ENCODE results near the gene ARHGAP31.
A peak's percentile ranks its signal among the peaks of the same experiment; 100 is the strongest.

Gene ARHGAP31

DNA sequence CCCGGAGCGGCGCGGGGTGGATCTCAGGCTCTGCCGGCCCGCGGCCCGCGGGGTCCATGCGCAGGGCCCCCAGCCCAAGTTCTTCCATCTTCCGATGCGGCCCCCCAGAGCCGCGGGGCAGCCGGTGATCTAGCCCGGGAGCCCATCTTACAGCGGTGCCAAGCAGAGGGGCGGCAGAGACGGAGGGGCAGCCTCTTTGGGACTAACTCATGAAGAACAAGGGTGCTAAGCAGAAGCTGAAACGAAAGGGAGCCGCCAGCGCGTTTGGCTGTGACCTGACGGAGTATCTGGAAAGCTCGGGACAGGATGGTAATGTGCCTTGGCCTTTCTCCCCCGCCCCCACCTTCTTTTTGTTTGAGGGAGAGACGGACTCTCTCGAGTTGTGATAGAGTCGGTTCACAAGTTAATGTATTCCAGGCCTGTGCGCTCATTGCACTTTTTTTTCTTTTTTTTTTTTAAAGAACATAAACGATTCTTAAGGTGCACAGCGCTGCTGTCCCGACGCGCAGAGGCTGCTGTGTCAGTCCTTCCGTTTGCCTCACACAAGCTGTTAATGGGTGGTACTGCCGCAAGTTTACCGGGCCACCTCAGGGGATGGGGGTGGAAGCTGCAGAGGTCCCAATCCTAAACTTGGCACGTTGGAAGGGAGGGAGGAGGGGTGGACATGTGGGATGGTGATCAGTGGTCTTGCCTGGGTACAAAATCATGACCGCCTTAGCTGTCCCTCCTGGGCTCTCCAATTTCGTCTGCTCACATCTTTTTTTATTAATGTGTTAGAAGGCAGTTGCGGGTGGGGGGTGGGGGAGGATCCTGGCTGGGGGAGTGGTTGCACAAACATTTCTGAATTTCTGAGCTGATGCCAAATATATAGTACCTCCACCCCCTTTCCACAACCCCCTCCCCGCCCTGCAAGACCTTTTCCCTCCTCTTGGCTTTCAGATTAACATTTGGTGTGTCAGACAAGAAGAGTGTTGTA lies 801 bp downstream of the ARHGAP31 start:
- H3K27me3 ChIP-seq (ENCODE audit: control insufficient read depth in 1 of 2, insufficient read depth in 2 of 2, low read length in 2 of 2), result no peaks in the 10 kb centered on the region
- peak overlapping the region; percentile 84 to 89 for H3K9ac ChIP-seq (ENCODE audit: low read length in 2 of 2)
- no peaks in the 10 kb centered on the region for H3K36me3 ChIP-seq (ENCODE audit: control insufficient read depth in 2 of 2, insufficient read depth in 2 of 2, low read length in 2 of 2)
- no peaks in the 10 kb centered on the region for H3K9me3 ChIP-seq (ENCODE audit: control insufficient read depth in 2 of 2, low read length in 2 of 2)
- peaks cover 19% of the 10 kb centered on the region for H3K4me1 ChIP-seq (ENCODE audit: control insufficient read depth, insufficient read depth, low read length)
- peak overlapping the region; percentile 70 to 90 for H3K4me3 ChIP-seq (ENCODE audit: low read length in 2 of 2)
- H3K27ac ChIP-seq (ENCODE audit: low read length), result peak overlapping the region; percentile 87

DNA sequence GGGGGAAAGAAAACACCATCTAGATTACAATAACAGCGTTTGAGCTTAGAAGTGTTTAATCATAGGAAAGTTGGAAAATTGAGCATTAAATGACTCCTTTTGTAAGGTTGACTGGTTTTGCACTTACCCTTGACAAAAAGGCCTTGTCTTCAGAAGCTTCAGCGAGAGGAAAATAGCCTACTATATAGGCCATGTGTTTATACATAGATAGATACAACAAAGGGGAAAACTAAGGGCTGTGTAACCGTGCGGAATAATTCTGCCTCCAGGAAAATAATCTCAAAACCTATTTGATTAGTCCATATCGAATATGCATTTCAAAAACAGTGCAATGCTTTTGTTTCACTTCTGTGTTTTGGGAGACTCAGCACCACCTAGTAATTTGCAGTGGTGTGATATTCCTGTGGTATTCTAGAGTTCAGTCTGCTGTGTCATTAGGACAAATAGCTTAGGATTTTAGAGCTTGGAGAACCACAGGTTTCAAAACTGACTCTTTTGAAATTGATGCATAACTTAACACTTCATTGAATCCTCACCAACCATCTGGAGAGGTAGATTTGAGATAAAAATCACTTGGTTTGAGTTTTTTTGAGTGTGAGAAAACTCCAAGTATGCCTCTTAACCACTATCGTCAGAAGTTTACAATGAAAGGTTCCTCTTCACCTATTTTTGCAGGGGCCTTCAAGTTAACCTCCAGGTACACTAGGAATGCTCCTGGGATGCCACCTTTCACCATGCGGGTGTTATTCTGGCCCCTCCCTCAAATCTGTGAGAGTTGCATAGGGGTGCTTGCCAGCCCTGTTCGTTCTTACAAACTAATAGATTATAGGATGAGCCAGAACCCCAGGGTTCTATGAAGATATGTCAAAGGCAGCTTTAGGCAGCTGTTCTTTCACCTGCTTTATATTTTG lies 1.9 kb downstream of the ARHGAP31 start:
- Histone ChIP-seq H3K4me3 (ENCODE audit: low read length in 2 of 2) (peak overlapping the region; percentile 70 to 90), H3K27me3 (ENCODE audit: control insufficient read depth in 1 of 2, insufficient read depth in 2 of 2, low read length in 2 of 2) (no peaks in the 10 kb centered on the region), H3K27ac (ENCODE audit: low read length) (peak overlapping the region; percentile 2), H3K4me1 (ENCODE audit: control insufficient read depth, insufficient read depth, low read length) (peaks cover 20% of the 10 kb centered on the region), H3K9ac (ENCODE audit: low read length in 2 of 2) (peak overlapping the region; percentile 42 to 84), H3K36me3 (ENCODE audit: control insufficient read depth in 2 of 2, insufficient read depth in 2 of 2, low read length in 2 of 2) (no peaks in the 10 kb centered on the region), H3K9me3 (ENCODE audit: control insufficient read depth in 2 of 2, low read length in 2 of 2) (no peaks in the 10 kb centered on the region)

DNA sequence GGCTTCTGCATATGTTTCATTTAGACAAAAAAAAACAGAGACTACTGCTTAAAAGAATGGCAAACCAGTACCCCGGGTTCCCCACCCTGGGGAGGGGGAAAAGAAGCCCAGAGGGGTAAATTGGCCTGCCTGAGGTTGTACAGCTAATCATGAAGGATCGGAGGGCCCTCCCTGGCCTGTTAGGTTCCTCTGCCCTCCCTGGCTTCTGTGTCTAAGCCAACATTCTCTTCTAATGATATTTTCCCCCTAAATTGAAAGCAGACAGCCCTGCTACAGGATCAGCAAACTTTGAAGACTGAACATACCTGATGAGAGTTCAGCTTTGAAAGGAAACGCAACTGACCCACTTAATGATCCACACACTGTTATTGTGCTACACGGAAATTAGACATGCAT lies 2.5 kb downstream of the ARHGAP31 start:
- Histone ChIP-seq H3K4me1 (ENCODE audit: control insufficient read depth, insufficient read depth, low read length) (peaks cover 20% of the 10 kb centered on the region), H3K36me3 (ENCODE audit: control insufficient read depth in 2 of 2, insufficient read depth in 2 of 2, low read length in 2 of 2) (no peaks in the 10 kb centered on the region), H3K27ac (ENCODE audit: low read length) (peak overlapping the region; percentile 2), H3K9ac (ENCODE audit: low read length in 2 of 2) (peak overlapping the region; percentile 42 to 84), H3K9me3 (ENCODE audit: control insufficient read depth in 2 of 2, low read length in 2 of 2) (no peaks in the 10 kb centered on the region), H3K4me3 (ENCODE audit: low read length in 2 of 2) (peak overlapping the region; percentile 70 to 90), H3K27me3 (ENCODE audit: control insufficient read depth in 1 of 2, insufficient read depth in 2 of 2, low read length in 2 of 2) (no peaks in the 10 kb centered on the region)

DNA sequence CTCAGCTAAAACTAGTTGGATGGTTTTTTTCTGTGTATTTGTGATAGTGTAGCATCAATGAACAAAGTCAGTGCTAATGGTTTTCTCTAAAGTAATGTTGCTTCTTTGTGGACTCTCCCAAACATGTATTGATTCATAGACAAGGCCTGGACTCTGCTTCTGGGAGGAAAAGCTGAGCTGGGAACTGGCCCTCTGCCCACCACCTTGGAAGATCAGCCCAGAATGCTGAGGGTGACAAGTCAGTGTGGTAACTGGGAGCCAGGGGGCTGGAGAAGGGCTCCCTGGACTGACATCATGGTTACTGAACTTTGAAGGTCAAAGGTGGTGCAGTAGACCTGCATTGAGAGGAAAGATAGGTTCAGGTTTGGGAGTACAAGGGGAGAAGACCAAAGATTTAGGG lies 3.0 kb downstream of the ARHGAP31 start:
- Histone ChIP-seq H3K9me3 (ENCODE audit: control insufficient read depth in 2 of 2, low read length in 2 of 2) (no peaks in the 10 kb centered on the region), H3K4me3 (ENCODE audit: low read length in 2 of 2) (peak overlapping the region in 1 of 2 donors; percentile 90), H3K27me3 (ENCODE audit: control insufficient read depth in 1 of 2, insufficient read depth in 2 of 2, low read length in 2 of 2) (no peaks in the 10 kb centered on the region), H3K4me1 (ENCODE audit: control insufficient read depth, insufficient read depth, low read length) (peaks cover 20% of the 10 kb centered on the region), H3K9ac (ENCODE audit: low read length in 2 of 2) (peak overlapping the region; percentile 47 to 84), H3K36me3 (ENCODE audit: control insufficient read depth in 2 of 2, insufficient read depth in 2 of 2, low read length in 2 of 2) (no peaks in the 10 kb centered on the region), H3K27ac (ENCODE audit: low read length) (no peak overlapping the region)

DNA sequence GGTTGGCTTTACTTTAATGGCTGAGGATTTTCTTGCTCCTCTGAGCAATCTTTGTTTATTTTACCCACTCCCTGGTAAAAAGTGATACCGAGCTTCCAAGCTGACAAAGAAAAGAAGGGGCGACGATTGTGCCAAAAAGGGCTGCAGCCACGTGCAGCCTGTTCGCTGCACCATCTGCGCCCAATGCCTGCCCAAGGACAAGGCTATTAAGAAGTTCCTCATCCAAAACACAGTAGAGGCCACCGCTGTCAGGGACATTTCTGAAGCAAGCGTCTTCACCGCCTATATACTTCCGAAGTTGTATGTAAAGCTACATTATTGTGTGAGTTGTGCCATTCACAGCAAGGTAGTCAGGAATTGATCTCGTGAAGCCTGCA lies 4.4 kb downstream of the ARHGAP31 start:
- no peak overlapping the region for H3K4me3 ChIP-seq (ENCODE audit: low read length in 2 of 2)

DNA sequence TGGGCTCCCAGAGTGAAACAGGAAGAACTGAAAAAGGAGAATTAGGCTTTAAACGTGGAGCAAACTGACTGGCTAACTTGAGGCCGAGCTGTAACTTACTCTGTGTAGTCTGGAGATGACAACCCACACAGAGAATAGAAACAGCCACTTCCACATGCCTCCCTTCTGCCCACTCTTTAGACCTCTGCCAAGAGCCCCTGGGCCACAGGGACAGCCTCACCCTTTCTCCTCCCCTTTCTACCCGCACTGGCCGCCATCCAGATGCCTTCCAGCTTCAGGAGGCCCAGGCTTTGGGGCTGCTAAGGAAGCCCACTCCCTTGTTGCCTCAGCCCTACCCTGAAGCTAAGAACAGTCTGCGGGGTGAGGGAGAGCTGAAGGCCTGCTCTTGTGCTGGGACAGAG lies 6.8 kb downstream of the ARHGAP31 start:
- H3K27ac ChIP-seq (ENCODE audit: low read length), result no peak overlapping the region
- no peaks in the 10 kb centered on the region for H3K9me3 ChIP-seq (ENCODE audit: control insufficient read depth in 2 of 2, low read length in 2 of 2)
- H3K36me3 ChIP-seq (ENCODE audit: control insufficient read depth in 2 of 2, insufficient read depth in 2 of 2, low read length in 2 of 2), result peaks cover 0 to 6% of the 10 kb centered on the region in 2 donors
- no peak overlapping the region for H3K9ac ChIP-seq (ENCODE audit: low read length in 2 of 2)
- no peak overlapping the region for H3K4me3 ChIP-seq (ENCODE audit: low read length in 2 of 2)
- H3K4me1 ChIP-seq (ENCODE audit: control insufficient read depth, insufficient read depth, low read length), result peaks cover 27% of the 10 kb centered on the region
- H3K27me3 ChIP-seq (ENCODE audit: control insufficient read depth in 1 of 2, insufficient read depth in 2 of 2, low read length in 2 of 2), result no peaks in the 10 kb centered on the region

More for the DNA sequence above, 4.4 kb downstream of the ARHGAP31 start:
- no peaks in the 10 kb centered on the region for H3K27me3 ChIP-seq (ENCODE audit: control insufficient read depth in 1 of 2, insufficient read depth in 2 of 2, low read length in 2 of 2)
- H3K36me3 ChIP-seq (ENCODE audit: control insufficient read depth in 2 of 2, insufficient read depth in 2 of 2, low read length in 2 of 2), result peaks cover 0 to 5% of the 10 kb centered on the region in 2 donors
- no peak overlapping the region for H3K9ac ChIP-seq (ENCODE audit: low read length in 2 of 2)
- no peaks in the 10 kb centered on the region for H3K9me3 ChIP-seq (ENCODE audit: control insufficient read depth in 2 of 2, low read length in 2 of 2)
- no peak overlapping the region for H3K27ac ChIP-seq (ENCODE audit: low read length)
- peaks cover 24% of the 10 kb centered on the region for H3K4me1 ChIP-seq (ENCODE audit: control insufficient read depth, insufficient read depth, low read length)

DNA sequence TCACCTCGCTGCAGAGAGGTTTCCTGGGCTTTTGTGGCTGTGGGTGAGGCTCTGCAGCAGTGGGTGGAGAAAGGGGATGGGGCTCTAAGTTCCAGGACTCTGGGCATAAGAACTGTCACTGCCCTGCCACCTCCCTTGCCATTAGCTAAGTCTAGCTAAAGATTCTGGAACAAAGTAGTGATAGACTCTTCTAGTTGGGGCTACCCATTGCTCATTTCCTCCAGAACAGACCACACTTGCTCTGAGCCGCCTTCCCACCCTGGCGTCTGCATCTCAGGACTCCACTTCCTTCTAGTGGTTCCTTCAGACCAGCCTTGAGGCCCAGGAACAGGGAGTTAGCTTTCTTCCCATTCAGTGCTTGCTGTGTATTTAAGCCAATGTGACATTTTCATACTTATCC lies 7.5 kb downstream of the ARHGAP31 start:
- Histone ChIP-seq H3K27me3 (ENCODE audit: control insufficient read depth in 1 of 2, insufficient read depth in 2 of 2, low read length in 2 of 2) (no peaks in the 10 kb centered on the region), H3K4me3 (ENCODE audit: low read length in 2 of 2) (no peak overlapping the region), H3K4me1 (ENCODE audit: control insufficient read depth, insufficient read depth, low read length) (peaks cover 23% of the 10 kb centered on the region), H3K36me3 (ENCODE audit: control insufficient read depth in 2 of 2, insufficient read depth in 2 of 2, low read length in 2 of 2) (peaks cover 0 to 6% of the 10 kb centered on the region in 2 donors), H3K27ac (ENCODE audit: low read length) (no peak overlapping the region), H3K9ac (ENCODE audit: low read length in 2 of 2) (no peak overlapping the region), H3K9me3 (ENCODE audit: control insufficient read depth in 2 of 2, low read length in 2 of 2) (no peaks in the 10 kb centered on the region)

DNA sequence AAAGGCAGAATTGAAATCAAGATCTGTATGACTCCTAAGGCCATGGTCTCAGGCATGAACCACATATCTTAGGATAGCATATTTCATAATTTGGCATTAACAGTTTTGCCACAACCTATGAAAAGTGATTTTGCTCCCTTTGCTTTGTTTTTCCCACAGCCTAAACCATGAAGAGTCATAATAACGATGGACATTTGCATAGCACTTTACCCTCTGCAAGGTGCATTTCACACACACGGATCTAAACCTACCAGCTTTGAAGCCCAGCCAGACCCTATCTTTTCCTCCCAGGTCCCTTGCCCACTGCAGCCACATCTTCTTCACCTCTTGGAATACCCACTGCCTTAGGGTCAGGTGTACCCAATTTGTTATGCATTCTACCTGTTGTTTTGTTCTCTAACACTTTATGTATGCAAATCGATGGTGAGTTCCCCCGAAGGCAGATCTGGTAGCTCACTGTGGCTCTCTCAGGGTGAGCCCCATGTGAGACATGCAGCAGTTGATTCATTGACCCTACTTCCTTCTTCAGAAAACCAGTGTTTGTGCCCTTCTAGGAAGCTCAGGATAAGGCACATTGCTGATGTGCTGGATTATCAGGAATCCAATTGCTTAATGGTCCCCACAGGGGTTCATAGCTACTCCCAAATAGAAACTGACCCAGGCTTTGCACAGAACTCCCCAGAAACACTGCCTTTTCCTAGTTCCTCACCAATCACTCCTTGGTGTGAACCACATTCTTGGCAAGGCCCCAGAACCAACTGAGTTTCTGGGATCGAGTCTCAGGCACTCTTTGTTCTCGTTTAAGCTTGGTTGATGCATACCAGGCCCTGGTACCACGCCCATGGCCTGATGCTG lies 8.7 kb downstream of the ARHGAP31 start:
- no peak overlapping the region for H3K9ac ChIP-seq (ENCODE audit: low read length in 2 of 2)
- H3K27me3 ChIP-seq (ENCODE audit: control insufficient read depth in 1 of 2, insufficient read depth in 2 of 2, low read length in 2 of 2), result no peaks in the 10 kb centered on the region
- H3K36me3 ChIP-seq (ENCODE audit: control insufficient read depth in 2 of 2, insufficient read depth in 2 of 2, low read length in 2 of 2), result peaks cover 0 to 6% of the 10 kb centered on the region in 2 donors
- peaks cover 11% of the 10 kb centered on the region for H3K4me1 ChIP-seq (ENCODE audit: control insufficient read depth, insufficient read depth, low read length)
- H3K27ac ChIP-seq (ENCODE audit: low read length), result no peak overlapping the region
- no peak overlapping the region for H3K4me3 ChIP-seq (ENCODE audit: low read length in 2 of 2)
- no peaks in the 10 kb centered on the region for H3K9me3 ChIP-seq (ENCODE audit: control insufficient read depth in 2 of 2, low read length in 2 of 2)

DNA sequence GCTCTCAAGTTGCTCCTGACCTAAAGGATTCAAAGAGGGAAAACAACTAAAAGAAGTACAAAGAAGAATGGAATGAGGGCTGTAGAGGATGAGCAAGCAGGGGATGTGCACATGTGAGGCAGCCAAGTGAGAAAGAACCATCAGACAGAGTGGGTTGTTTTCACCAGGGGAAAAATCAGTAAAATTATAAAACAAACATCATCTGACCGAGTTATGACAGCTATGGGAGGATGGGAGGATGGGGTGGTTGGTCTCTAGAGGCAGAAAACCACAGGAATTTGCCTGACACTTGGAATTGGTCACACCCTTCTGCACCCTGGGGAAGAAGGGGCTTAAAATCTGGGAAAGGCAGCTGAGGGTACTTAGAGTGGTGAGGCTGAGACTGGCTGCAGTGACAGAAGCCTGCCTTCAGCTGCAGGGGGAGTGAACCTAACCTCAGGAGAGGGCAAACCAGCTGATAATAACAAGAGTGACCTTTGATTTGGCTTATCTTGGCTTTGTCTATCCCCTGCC lies 10.1 kb downstream of the ARHGAP31 start:
- no peak overlapping the region for H3K4me3 ChIP-seq (ENCODE audit: low read length in 2 of 2)
- H3K27me3 ChIP-seq (ENCODE audit: control insufficient read depth in 1 of 2, insufficient read depth in 2 of 2, low read length in 2 of 2), result no peaks in the 10 kb centered on the region
- H3K9me3 ChIP-seq (ENCODE audit: control insufficient read depth in 2 of 2, low read length in 2 of 2), result no peaks in the 10 kb centered on the region
- H3K36me3 ChIP-seq (ENCODE audit: control insufficient read depth in 2 of 2, insufficient read depth in 2 of 2, low read length in 2 of 2), result peaks cover 0 to 9% of the 10 kb centered on the region in 2 donors
- H3K9ac ChIP-seq (ENCODE audit: low read length in 2 of 2), result no peak overlapping the region
- peaks cover 10% of the 10 kb centered on the region for H3K4me1 ChIP-seq (ENCODE audit: control insufficient read depth, insufficient read depth, low read length)
- H3K27ac ChIP-seq (ENCODE audit: low read length), result no peak overlapping the region

DNA sequence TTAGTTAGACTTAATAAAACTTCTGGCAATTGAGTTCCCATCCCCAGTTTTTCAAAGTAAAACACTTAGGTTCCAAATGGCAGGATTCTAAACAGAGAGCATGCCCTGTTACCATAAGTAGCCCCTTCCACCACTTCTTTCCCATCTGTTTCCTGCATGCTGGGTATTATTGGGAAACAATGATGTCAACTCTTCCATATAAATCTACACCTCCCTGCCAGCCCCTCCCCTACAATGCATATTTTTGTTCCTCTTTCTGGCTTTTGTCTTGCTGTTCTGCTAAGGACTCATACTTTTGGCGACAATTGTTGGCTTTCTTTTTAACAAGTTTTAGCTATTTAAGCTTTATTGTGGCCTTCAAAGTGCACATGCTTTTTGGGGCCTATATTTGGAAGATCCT lies 11.1 kb downstream of the ARHGAP31 start:
- Histone ChIP-seq H3K9ac (ENCODE audit: low read length in 2 of 2) (no peak overlapping the region), H3K27me3 (ENCODE audit: control insufficient read depth in 1 of 2, insufficient read depth in 2 of 2, low read length in 2 of 2) (no peaks in the 10 kb centered on the region), H3K4me1 (ENCODE audit: control insufficient read depth, insufficient read depth, low read length) (peaks cover 11% of the 10 kb centered on the region), H3K36me3 (ENCODE audit: control insufficient read depth in 2 of 2, insufficient read depth in 2 of 2, low read length in 2 of 2) (peaks cover 0 to 9% of the 10 kb centered on the region in 2 donors), H3K27ac (ENCODE audit: low read length) (no peak overlapping the region), H3K4me3 (ENCODE audit: low read length in 2 of 2) (no peak overlapping the region), H3K9me3 (ENCODE audit: control insufficient read depth in 2 of 2, low read length in 2 of 2) (no peaks in the 10 kb centered on the region)

Data from stomach smooth muscle (tissue), 2 donors.